ENCODE data around the gene UGGT1. TPM values are rescaled to one million over a fixed set of nuclear protein-coding genes. Genes with fewer than 3 reads are reported as not detected.
A peak's percentile ranks its signal among the peaks of the same experiment; 100 is the strongest.
"Not testable (repeated sequence)": the region's sequence is repeated elsewhere in the genome, so short reads cannot be mapped to it uniquely, and the experiment has no call there.

Gene UGGT1
- total RNA-seq, 1 experiment from 2014 or later, result 74.1 TPM

- H3K9me3 ChIP-seq (ENCODE audit: low read depth, low read length, poor library complexity, severe bottlenecking), result no peaks in the 10 kb centered on the region
- CTCF ChIA-PET, result no interaction called here
- no peak overlapping the region for H3K27ac ChIP-seq (ENCODE audit: low read depth, low read length, poor library complexity, severe bottlenecking)
- H3K4me1 ChIP-seq (ENCODE audit: insufficient read depth, low read length, poor library complexity, severe bottlenecking), result peaks cover 16% of the 10 kb centered on the region
- no TSS peak for BruUV-seq (replicated peaks)
- DNase-seq (ENCODE audit: low spot score), result no peak
- intact Hi-C loops (cut with micrococcal nuclease; ENCODE audit: unreplicated experiment), result loop anchor here (10.0 kb wide), 1 partner anchor 154 kb away; no protein-coding TSS in a partner anchor
- TF ChIP-seq CTCF (conservative IDR thresholded peaks at IDR 0.05; ENCODE audit: low read depth, low read length) (no peak), EZH2 (IDR thresholded peaks at IDR 0.05; ENCODE audit: borderline replicate concordance, low read depth, low read length, poor library complexity, severe bottlenecking) (no peak)
- no peak overlapping the region for H3K4me3 ChIP-seq (ENCODE audit: low read depth, low read length, poor library complexity, severe bottlenecking)
- peaks cover 82% of the 10 kb centered on the region for H3K36me3 ChIP-seq (ENCODE audit: insufficient read depth, low read length, poor library complexity, severe bottlenecking)
- no peaks in the 10 kb centered on the region for H3K27me3 ChIP-seq (replicated peaks; ENCODE audit: insufficient read depth, low read depth, low read length, poor library complexity)
- POLR2A ChIA-PET (ENCODE audit: low non-redundant PET), result no interaction called here
Observed at GRCh38 chr2:128170776-128171175, 79.8 kb downstream of the UGGT1 start.

- DNase-seq (ENCODE audit: low spot score), result no peak
- Histone ChIP-seq H3K4me1 (ENCODE audit: insufficient read depth, low read length, poor library complexity, severe bottlenecking) (peaks cover 16% of the 10 kb centered on the region), H3K36me3 (ENCODE audit: insufficient read depth, low read length, poor library complexity, severe bottlenecking) (peaks cover 84% of the 10 kb centered on the region), H3K4me3 (ENCODE audit: low read depth, low read length, poor library complexity, severe bottlenecking) (no peak overlapping the region), H3K27me3 (replicated peaks; ENCODE audit: insufficient read depth, low read depth, low read length, poor library complexity) (no peaks in the 10 kb centered on the region), H3K27ac (ENCODE audit: low read depth, low read length, poor library complexity, severe bottlenecking) (no peak overlapping the region), H3K9me3 (ENCODE audit: low read depth, low read length, poor library complexity, severe bottlenecking) (no peaks in the 10 kb centered on the region)
- TF ChIP-seq EZH2 (IDR thresholded peaks at IDR 0.05; ENCODE audit: borderline replicate concordance, low read depth, low read length, poor library complexity, severe bottlenecking), result no peak
- peak; percentile 38; the same call in 1 of the 2 replicates for TF ChIP-seq CTCF (conservative IDR thresholded peaks at IDR 0.05; ENCODE audit: low read depth, low read length)
- BruUV-seq (replicated peaks), result no TSS peak
- POLR2A ChIA-PET (ENCODE audit: low non-redundant PET), result interaction anchor here (0.6 kb wide), 1 partner anchor 1560 kb away, joined by 3 read pairs; no protein-coding TSS in a partner anchor
- intact Hi-C loops (cut with micrococcal nuclease; ENCODE audit: unreplicated experiment), result loop anchor here (10.0 kb wide), 1 partner anchor 153 kb away; no protein-coding TSS in a partner anchor
- CTCF ChIA-PET, result no interaction called here
Observed at GRCh38 chr2:128172191-128172590, 81.2 kb downstream of the UGGT1 start.

- BruUV-seq (replicated peaks); DNase-seq (ENCODE audit: low spot score); H3K9me3 ChIP-seq (ENCODE audit: low read depth, low read length, poor library complexity, severe bottlenecking); H3K4me1 ChIP-seq (ENCODE audit: insufficient read depth, low read length, poor library complexity, severe bottlenecking); H3K4me3 ChIP-seq (ENCODE audit: low read depth, low read length, poor library complexity, severe bottlenecking); H3K27me3 ChIP-seq (replicated peaks; ENCODE audit: insufficient read depth, low read depth, low read length, poor library complexity); H3K27ac ChIP-seq (ENCODE audit: low read depth, low read length, poor library complexity, severe bottlenecking); CTCF ChIA-PET: not testable (repeated sequence)
- H3K36me3 ChIP-seq (ENCODE audit: insufficient read depth, low read length, poor library complexity, severe bottlenecking), result peaks cover 86% of the 10 kb centered on the region
- POLR2A ChIA-PET (ENCODE audit: low non-redundant PET), result interaction anchor here (0.7 kb wide), 1 partner anchor 28 kb away, joined by 9 read pairs; no protein-coding TSS in a partner anchor
- intact Hi-C loops (cut with micrococcal nuclease; ENCODE audit: unreplicated experiment), result loop anchor here (10.0 kb wide), 1 partner anchor 151 kb away; no protein-coding TSS in a partner anchor
Observed at GRCh38 chr2:128174067-128174466, 83.1 kb downstream of the UGGT1 start.

GRCh38 chr2:128177315-128177714, 86.3 kb downstream of the UGGT1 start:
- no peak for DNase-seq (ENCODE audit: low spot score)
- Histone ChIP-seq H3K27me3 (replicated peaks; ENCODE audit: insufficient read depth, low read depth, low read length, poor library complexity) (no peaks in the 10 kb centered on the region), H3K27ac (ENCODE audit: low read depth, low read length, poor library complexity, severe bottlenecking) (no peak overlapping the region), H3K36me3 (ENCODE audit: insufficient read depth, low read length, poor library complexity, severe bottlenecking) (peaks cover 95% of the 10 kb centered on the region), H3K9me3 (ENCODE audit: low read depth, low read length, poor library complexity, severe bottlenecking) (no peaks in the 10 kb centered on the region), H3K4me1 (ENCODE audit: insufficient read depth, low read length, poor library complexity, severe bottlenecking) (no peaks in the 10 kb centered on the region), H3K4me3 (ENCODE audit: low read depth, low read length, poor library complexity, severe bottlenecking) (no peak overlapping the region)
- TF ChIP-seq EZH2 (IDR thresholded peaks at IDR 0.05; ENCODE audit: borderline replicate concordance, low read depth, low read length, poor library complexity, severe bottlenecking) (no peak), CTCF (conservative IDR thresholded peaks at IDR 0.05; ENCODE audit: low read depth, low read length) (no peak)
- POLR2A ChIA-PET (ENCODE audit: low non-redundant PET), result no interaction called here
- CTCF ChIA-PET, result no interaction called here
- intact Hi-C loops (cut with micrococcal nuclease; ENCODE audit: unreplicated experiment), result loop anchor here (5.0 to 10.0 kb wide), 2 partner anchors 55 to 147 kb away; no protein-coding TSS in a partner anchor
- BruUV-seq (replicated peaks), result no TSS peak
